CD8-positive, alpha-beta memory T cell (primary cell): ENCODE results near the gene NETO1. TPM values are rescaled to one million over a fixed set of nuclear protein-coding genes. Genes with fewer than 3 reads are reported as not detected.

Experiments
- CTCF ChIA-PET: fragments of 350-600 bp; sonication (Branson Sonifier 250); formaldehyde crosslinking; loops from one replicate; lab custom pipeline; 2021; ENCODE audit warnings: antibody characterized with exemption; lab: Charles Lee
- POLR2A ChIA-PET: fragments of 350-600 bp; sonication (Branson Sonifier 250); formaldehyde crosslinking; loops from one replicate; lab custom pipeline; 2021; ENCODE audit warnings: antibody characterized with exemption; lab: Charles Lee
- DNase-seq, 5 donors: peaks; one replicate each; pipeline versions ENCODE4 v3.0.0 to v3.0.0-alpha.2; 2020 to 2022; ENCODE audit warnings: mixed read lengths in 1 of 5
- H3K27ac ChIP-seq: one replicate; pipeline ENCODE4 v1.7.0; 2013; ENCODE audit warnings: low read depth, mild to moderate bottlenecking, low read length, moderate library complexity
- H3K27me3 ChIP-seq: 2 replicates; pipeline ENCODE4 v1.7.0; 2013; ENCODE audit warnings: low read length, mild to moderate bottlenecking; ENCODE audit not compliant: insufficient read depth, poor library complexity, severe bottlenecking
- H3K36me3 ChIP-seq: 2 replicates; pipeline ENCODE4 v1.7.0; 2013; ENCODE audit warnings: mild to moderate bottlenecking, low read length, moderate library complexity; ENCODE audit not compliant: insufficient read depth
- H3K4me1 ChIP-seq: 2 replicates; pipeline ENCODE4 v1.7.0; 2013; ENCODE audit warnings: mild to moderate bottlenecking, low read length, moderate library complexity; ENCODE audit not compliant: insufficient read depth
- H3K4me3 ChIP-seq: 2 replicates; pipeline ENCODE4 v1.7.0; 2013; ENCODE audit warnings: mild to moderate bottlenecking, low read length
- H3K9me3 ChIP-seq: 2 replicates; pipeline ENCODE4 v1.7.0; 2013; ENCODE audit warnings: mild to moderate bottlenecking, low read length
- H3K27ac Mint-ChIP-seq, 8 donors: one replicate each; pipeline ENCODE4 v1.8.0; 2020 to 2021; ENCODE audit warnings: mixed read lengths in 8 of 8, mild to moderate bottlenecking in 6 of 8, inconsistent platforms in 3 of 8, moderate library complexity in 3 of 8
- H3K27me3 Mint-ChIP-seq, 2 donors: one replicate each; pipeline ENCODE4 v1.8.0; 2020 to 2021; ENCODE audit warnings: mixed read lengths in 2 of 2, mild to moderate bottlenecking in 1 of 2, moderate library complexity in 1 of 2
- H3K36me3 Mint-ChIP-seq, 3 donors: one replicate each; pipeline ENCODE4 v1.8.0; 2020 to 2021; ENCODE audit warnings: mixed read lengths in 3 of 3, inconsistent platforms in 1 of 3, mild to moderate bottlenecking in 1 of 3
- H3K4me1 Mint-ChIP-seq, 3 donors: one replicate each; pipeline ENCODE4 v1.8.0; 2020 to 2021; ENCODE audit warnings: mixed read lengths in 3 of 3, inconsistent platforms in 1 of 3, mild to moderate bottlenecking in 1 of 3
- H3K4me3 Mint-ChIP-seq, 7 donors: one replicate each; pipeline ENCODE4 v1.8.0; 2020 to 2021; ENCODE audit warnings: mixed read lengths in 7 of 7, mild to moderate bottlenecking in 6 of 7, moderate library complexity in 4 of 7, inconsistent platforms in 2 of 7
- H3K9me3 Mint-ChIP-seq, 5 donors: one replicate each; pipeline ENCODE4 v1.8.0; 2020 to 2022; ENCODE audit warnings: mixed read lengths in 5 of 5, mild to moderate bottlenecking in 3 of 5, moderate library complexity in 2 of 5, inconsistent platforms in 1 of 5
- polyA plus RNA-seq: library from polyadenylated mRNA; unstranded; fragments of 300-500 nt; fragmentation: Illumina TruSeq; gene quantifications from one replicate; pipeline ENCODE4 v1.2.3, GENCODE V29; 2021
- total RNA-seq, 2 experiments: library from RNA; stranded (reverse); gene quantifications; one replicate each; pipeline ENCODE4 v1.2.3, GENCODE V29; 2021

The NETO1 gene
- total and polyA plus RNA-seq, 3 experiments from 2014 or later, result not detected

DNA sequence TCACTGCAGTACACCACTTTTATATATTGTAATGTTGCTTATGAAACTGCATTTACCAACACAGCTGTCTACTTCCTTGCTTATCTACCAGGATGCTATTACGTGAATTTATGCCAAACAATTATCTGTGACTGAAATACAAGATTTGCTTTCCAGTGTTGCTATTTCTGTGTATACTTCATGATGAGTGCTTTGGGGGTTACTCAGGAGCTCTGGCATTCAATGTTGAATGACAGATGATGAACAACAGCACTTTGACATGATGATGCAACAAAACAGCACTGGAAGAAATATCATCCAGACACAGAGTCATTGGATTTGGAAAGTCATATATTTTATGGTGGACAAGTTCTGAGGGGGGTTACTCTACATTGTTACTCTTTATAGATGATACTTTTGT is 125.8 kb downstream of the NETO1 start:
- no peaks in the 10 kb centered on the region for H3K36me3 ChIP-seq
- CTCF ChIA-PET, result no interaction called here

DNA sequence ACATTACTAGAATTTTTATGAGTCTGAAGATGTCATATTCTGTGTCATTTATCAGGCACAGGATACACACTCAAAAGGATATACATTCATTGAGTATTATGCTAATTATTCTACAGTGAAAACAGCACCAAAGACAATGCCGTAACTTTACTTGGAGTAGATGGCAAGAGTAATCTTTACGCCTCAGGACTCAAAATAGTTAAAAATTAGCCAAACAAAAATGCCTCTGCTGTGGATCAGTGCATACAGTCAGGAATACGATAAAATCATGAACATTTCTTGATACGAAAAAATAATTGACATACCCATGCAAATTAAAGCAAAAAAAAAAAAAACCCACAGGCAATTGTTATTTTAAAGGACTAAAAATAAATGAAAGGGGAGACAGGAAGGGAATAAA is 129.7 kb downstream of the NETO1 start:
- Histone ChIP-seq H3K27ac (no peak overlapping the region), H3K27me3 (no peaks in the 10 kb centered on the region), H3K4me1 (no peaks in the 10 kb centered on the region), H3K4me3 (no peak overlapping the region), H3K9me3 (no peaks in the 10 kb centered on the region), H3K36me3 (no peaks in the 10 kb centered on the region)
- Mint-ChIP-seq H3K4me1 (no peaks in the 10 kb centered on the region), H3K9me3 (peaks cover 2 to 17% (median 9%) of the 10 kb centered on the region in 5 donors), H3K4me3 (no peak overlapping the region), H3K36me3 (no peaks in the 10 kb centered on the region), H3K27me3 (no peaks in the 10 kb centered on the region), H3K27ac (no peak overlapping the region)
- ChIA-PET CTCF (no interaction called here), POLR2A (no interaction called here)
- no peak for DNase-seq

More for the DNA sequence above, 125.8 kb downstream of the NETO1 start:
- H3K9me3 ChIP-seq, result no peaks in the 10 kb centered on the region
- no peak overlapping the region for H3K27ac ChIP-seq
- H3K4me3 ChIP-seq, result no peak overlapping the region
- H3K4me3 Mint-ChIP-seq, result no peak overlapping the region
- no peaks in the 10 kb centered on the region for H3K27me3 ChIP-seq
- POLR2A ChIA-PET, result no interaction called here
- H3K27ac Mint-ChIP-seq, result no peak overlapping the region
- peaks cover 2 to 23% (median 6%) of the 10 kb centered on the region in 5 donors for H3K9me3 Mint-ChIP-seq
- no peaks in the 10 kb centered on the region for H3K4me1 ChIP-seq
- H3K27me3 Mint-ChIP-seq, result no peaks in the 10 kb centered on the region
- DNase-seq, result no peak
- H3K4me1 Mint-ChIP-seq, result no peaks in the 10 kb centered on the region
- no peaks in the 10 kb centered on the region for H3K36me3 Mint-ChIP-seq

DNA sequence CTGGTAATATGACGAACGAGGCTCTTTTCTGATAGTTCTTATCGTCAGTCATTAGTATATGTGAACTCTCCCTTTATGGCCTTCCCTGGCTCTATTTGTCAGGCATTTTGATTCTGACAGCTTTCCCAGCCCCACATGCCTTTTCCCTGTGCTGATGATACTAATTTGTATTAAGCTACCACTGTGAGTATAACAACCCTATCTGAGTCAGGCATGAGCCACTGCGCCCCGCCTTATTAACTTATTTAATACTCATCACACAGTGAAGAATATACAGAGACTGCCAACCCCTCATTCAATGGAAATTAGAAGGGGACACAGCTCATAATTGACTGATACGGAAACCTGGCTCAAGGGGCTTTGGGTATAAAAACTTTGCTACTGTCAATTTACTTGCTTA is 140.0 kb downstream of the NETO1 start:
- Histone ChIP-seq H3K4me1 (no peaks in the 10 kb centered on the region), H3K36me3 (no peaks in the 10 kb centered on the region), H3K27ac (no peak overlapping the region), H3K9me3 (no peaks in the 10 kb centered on the region), H3K27me3 (no peaks in the 10 kb centered on the region), H3K4me3 (no peak overlapping the region)
- peaks cover 5 to 25% (median 10%) of the 10 kb centered on the region in 5 donors for H3K9me3 Mint-ChIP-seq
- ChIA-PET CTCF (no interaction called here), POLR2A (no interaction called here)
- H3K4me1 Mint-ChIP-seq, result no peaks in the 10 kb centered on the region
- no peaks in the 10 kb centered on the region for H3K36me3 Mint-ChIP-seq
- DNase-seq, result no peak
- no peak overlapping the region for H3K4me3 Mint-ChIP-seq
- no peak overlapping the region for H3K27ac Mint-ChIP-seq
- H3K27me3 Mint-ChIP-seq, result peaks cover 0 to 1% of the 10 kb centered on the region in 2 donors

DNA sequence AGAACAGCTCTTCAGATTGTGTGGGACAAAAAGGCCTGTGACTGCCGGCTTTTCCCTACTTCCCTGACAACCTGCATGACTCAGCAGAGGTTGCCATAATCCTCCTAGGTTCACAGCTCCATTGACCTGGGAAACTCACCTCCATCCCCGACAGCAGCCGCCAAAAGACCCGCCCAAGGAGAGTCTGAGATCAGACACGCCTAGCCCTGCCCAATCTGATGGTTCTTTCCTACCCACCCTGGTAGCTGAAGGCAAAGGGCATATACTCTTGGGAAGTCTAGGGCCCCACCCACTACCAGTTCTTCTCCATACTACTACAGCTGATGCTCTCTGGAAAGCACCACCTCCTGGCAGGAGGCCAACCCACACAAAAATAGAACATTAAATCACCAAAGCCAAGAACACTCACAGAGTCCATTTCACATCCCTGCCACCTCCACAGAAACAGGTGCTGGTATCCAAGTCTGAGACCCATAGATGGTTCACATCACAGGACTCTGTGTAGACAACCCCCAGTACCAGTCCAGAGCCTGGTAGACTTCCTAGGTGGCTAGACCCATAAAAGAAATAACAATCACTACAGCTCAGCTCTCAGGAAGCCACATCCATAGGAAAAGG is 140.6 kb downstream of the NETO1 start:
- no peaks in the 10 kb centered on the region for H3K4me1 ChIP-seq
- H3K27me3 Mint-ChIP-seq, result peaks cover 0 to 1% of the 10 kb centered on the region in 2 donors
- H3K4me3 Mint-ChIP-seq, result no peak overlapping the region
- ChIA-PET CTCF (no interaction called here), POLR2A (no interaction called here)
- no peaks in the 10 kb centered on the region for H3K9me3 ChIP-seq
- H3K4me3 ChIP-seq, result no peak overlapping the region
- H3K9me3 Mint-ChIP-seq, result peaks cover 5 to 28% (median 10%) of the 10 kb centered on the region in 5 donors
- H3K36me3 Mint-ChIP-seq, result no peaks in the 10 kb centered on the region
- H3K36me3 ChIP-seq, result no peaks in the 10 kb centered on the region
- H3K4me1 Mint-ChIP-seq, result no peaks in the 10 kb centered on the region
- no peak overlapping the region for H3K27ac Mint-ChIP-seq
- no peaks in the 10 kb centered on the region for H3K27me3 ChIP-seq
- H3K27ac ChIP-seq, result no peak overlapping the region
- DNase-seq, result no peak

DNA sequence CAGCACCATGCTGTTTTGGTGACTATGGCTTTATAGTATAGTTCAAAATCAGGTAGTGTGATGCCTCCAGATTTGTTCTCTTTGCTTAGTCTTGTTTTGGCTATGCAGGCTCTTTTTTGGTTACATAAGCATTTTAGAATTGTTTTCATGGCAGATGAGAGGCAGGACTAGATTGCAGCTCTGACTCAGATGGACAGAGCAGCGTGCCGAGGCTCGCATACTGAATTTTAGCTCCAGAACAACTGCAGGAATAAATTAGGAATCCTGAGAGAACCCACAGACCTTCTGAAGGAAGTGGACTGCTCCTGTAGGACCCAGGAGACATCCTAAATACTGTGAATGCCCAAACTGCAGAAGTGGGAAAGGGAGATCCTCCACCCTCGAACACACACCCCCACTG is 141.6 kb downstream of the NETO1 start:
- H3K27me3 Mint-ChIP-seq, result peaks cover 0 to 1% of the 10 kb centered on the region in 2 donors
- CTCF ChIA-PET, result no interaction called here
- H3K27ac Mint-ChIP-seq, result no peak overlapping the region
- H3K4me3 Mint-ChIP-seq, result no peak overlapping the region
- POLR2A ChIA-PET, result no interaction called here
- H3K4me1 ChIP-seq, result no peaks in the 10 kb centered on the region
- peaks cover 0 to 3% (median 0%) of the 10 kb centered on the region in 3 donors for H3K36me3 Mint-ChIP-seq
- no peaks in the 10 kb centered on the region for H3K27me3 ChIP-seq
- no peak overlapping the region for H3K27ac ChIP-seq
- H3K4me3 ChIP-seq, result no peak overlapping the region
- H3K4me1 Mint-ChIP-seq, result no peaks in the 10 kb centered on the region
- no peak for DNase-seq
- H3K36me3 ChIP-seq, result no peaks in the 10 kb centered on the region
- H3K9me3 ChIP-seq, result no peaks in the 10 kb centered on the region
- peaks cover 3 to 34% (median 17%) of the 10 kb centered on the region in 5 donors for H3K9me3 Mint-ChIP-seq

DNA sequence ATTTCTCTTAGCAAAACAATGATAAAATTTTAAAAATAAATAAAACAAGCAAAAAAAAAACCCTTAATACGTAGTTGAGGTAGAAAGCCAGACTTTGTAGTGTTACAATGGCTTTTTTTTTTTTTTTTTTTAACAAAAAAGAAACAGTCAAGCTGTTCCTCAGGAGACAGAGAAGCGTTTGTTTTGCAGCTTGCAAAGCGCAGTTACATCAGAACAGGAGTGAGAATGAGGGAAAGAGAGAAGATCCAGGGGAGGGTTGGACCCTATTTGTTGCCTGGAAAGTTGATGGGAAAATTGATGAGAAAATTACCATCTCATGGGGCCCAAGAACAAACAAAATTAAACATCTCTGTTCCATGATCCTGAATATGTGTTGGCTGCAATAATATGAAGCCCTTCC is 146.5 kb downstream of the NETO1 start:
- no peaks in the 10 kb centered on the region for H3K4me1 Mint-ChIP-seq
- no peak overlapping the region for H3K4me3 Mint-ChIP-seq
- peaks cover 3 to 16% (median 13%) of the 10 kb centered on the region in 5 donors for H3K9me3 Mint-ChIP-seq
- Histone ChIP-seq H3K4me3 (no peak overlapping the region), H3K27me3 (no peaks in the 10 kb centered on the region), H3K9me3 (no peaks in the 10 kb centered on the region), H3K27ac (no peak overlapping the region), H3K36me3 (no peaks in the 10 kb centered on the region), H3K4me1 (no peaks in the 10 kb centered on the region)
- no peak overlapping the region for H3K27ac Mint-ChIP-seq
- no peaks in the 10 kb centered on the region for H3K27me3 Mint-ChIP-seq
- peaks cover 0 to 3% (median 0%) of the 10 kb centered on the region in 3 donors for H3K36me3 Mint-ChIP-seq
- CTCF ChIA-PET, result no interaction called here
- DNase-seq, result no peak
- POLR2A ChIA-PET, result no interaction called here

DNA sequence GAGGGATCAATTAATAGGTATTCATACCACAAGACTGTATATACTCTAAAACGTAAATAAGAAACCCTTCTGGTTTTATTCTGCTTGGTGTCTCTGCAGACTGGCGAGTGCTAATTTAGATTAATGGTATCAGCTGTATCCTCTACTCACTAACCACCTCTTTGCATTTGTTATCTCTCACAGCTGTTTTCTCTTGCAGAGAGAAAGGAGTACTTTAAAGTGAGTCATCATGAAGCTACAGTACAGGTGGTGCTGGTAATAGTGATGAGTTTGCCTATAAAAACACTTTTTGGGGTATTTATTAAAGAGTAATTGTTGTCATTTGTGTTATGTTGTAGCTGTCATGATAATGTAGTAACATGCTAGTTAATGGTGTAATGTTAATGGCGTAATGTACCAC is 147.7 kb downstream of the NETO1 start:
- peaks cover 0 to 13% (median 10%) of the 10 kb centered on the region in 5 donors for H3K9me3 Mint-ChIP-seq
- no peak overlapping the region for H3K27ac Mint-ChIP-seq

DNA sequence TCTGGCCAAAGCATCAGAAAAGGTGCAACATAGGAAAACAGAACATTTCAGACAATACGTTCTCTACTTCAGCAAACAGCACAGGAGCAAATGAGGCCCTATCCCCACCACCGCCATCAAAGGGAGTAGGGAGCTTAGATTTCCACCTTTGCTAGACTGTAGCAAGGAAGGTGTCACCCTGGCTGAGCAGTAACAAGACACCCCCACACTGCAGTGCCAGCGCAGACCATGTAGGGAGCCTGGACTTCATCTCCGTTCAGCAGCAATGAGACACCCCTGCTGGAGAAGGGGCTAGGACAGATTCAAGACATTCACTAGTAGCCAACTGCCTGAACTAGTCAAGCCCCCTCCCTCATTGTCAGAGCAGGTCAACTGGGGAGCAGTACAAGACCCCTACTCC is 163.6 kb downstream of the NETO1 start:
- Mint-ChIP-seq H3K27ac (no peak overlapping the region), H3K9me3 (peaks cover 1 to 13% (median 7%) of the 10 kb centered on the region in 5 donors), H3K27me3 (no peaks in the 10 kb centered on the region), H3K4me3 (no peak overlapping the region), H3K36me3 (no peaks in the 10 kb centered on the region), H3K4me1 (no peaks in the 10 kb centered on the region)
- ChIA-PET POLR2A (no interaction called here), CTCF (no interaction called here)
- Histone ChIP-seq H3K9me3 (no peaks in the 10 kb centered on the region), H3K36me3 (no peaks in the 10 kb centered on the region), H3K27ac (no peak overlapping the region), H3K27me3 (no peaks in the 10 kb centered on the region), H3K4me1 (no peaks in the 10 kb centered on the region), H3K4me3 (no peak overlapping the region)
- DNase-seq, result no peak

More for the DNA sequence above, 147.7 kb downstream of the NETO1 start:
- no peak overlapping the region for H3K4me3 Mint-ChIP-seq
- H3K27me3 ChIP-seq, result no peaks in the 10 kb centered on the region
- H3K4me1 ChIP-seq, result no peaks in the 10 kb centered on the region
- H3K27me3 Mint-ChIP-seq, result no peaks in the 10 kb centered on the region
- ChIA-PET CTCF (no interaction called here), POLR2A (no interaction called here)
- no peak overlapping the region for H3K27ac ChIP-seq
- no peaks in the 10 kb centered on the region for H3K36me3 ChIP-seq
- DNase-seq, result no peak
- H3K4me1 Mint-ChIP-seq, result no peaks in the 10 kb centered on the region
- H3K9me3 ChIP-seq, result no peaks in the 10 kb centered on the region
- no peak overlapping the region for H3K4me3 ChIP-seq
- H3K36me3 Mint-ChIP-seq, result peaks cover 0 to 3% (median 0%) of the 10 kb centered on the region in 3 donors
